Suprapubic skin (tissue), 3 donors: ENCODE data around the gene CARHSP1.

Source experiments
- POLR2A ChIP-seq, 2 donors: fragments of 450-650 bp; IDR thresholded peaks; one replicate each; pipeline ENCODE4 v1.6.1; 2017; ENCODE audit warnings: antibody characterized with exemption in 2 of 2, mild to moderate bottlenecking in 2 of 2, moderate library complexity in 2 of 2
- TF ChIP-seq, protein P1 (sequence below), 2 donors: fragments of 200-600 bp in 1 of 2; fragments of 450-650 bp in 1 of 2; sonication (generic) in 1 of 2; IDR thresholded peaks; one replicate each; pipeline ENCODE4 v1.5.1; 2016 to 2019; ENCODE audit warnings: antibody characterized with exemption in 2 of 2, mild to moderate bottlenecking in 1 of 2, moderate library complexity in 1 of 2

DNA sequence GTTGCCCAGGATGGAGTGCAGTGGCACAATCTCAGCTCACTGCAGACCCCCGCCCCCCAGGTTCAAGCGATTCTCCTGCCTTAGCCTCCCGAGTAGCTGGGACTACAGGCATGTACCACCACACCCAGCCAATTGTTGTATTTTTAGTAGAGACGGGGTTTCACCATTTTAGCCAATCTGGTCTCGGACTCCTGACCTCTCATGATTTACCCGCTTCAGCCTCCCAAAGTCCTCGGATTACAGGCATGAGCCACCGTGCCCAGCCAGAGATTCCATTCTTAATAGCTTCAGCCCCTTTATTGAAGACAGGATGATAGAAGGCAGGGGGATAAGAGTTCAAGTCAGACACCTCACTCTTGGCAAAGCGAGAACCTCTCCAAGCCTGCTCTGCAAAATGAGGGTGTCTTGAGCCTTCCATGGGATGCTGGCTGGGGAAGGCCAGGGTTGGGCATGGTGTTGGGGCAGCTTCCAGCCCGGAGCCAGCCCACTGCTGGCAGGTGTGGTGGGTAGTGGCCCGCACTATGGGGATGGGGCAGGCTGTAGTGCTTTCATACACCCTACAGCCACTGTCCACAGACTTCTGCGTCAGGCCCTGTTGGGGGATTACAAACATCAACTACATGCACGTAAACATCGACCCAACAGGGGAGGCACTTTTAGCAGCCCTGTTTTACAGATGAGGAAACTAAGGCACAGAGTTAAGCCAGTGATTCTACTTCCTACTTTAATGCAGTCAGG, 3.5 kb downstream of the CARHSP1 start:
- TF ChIP-seq, protein P1, sequence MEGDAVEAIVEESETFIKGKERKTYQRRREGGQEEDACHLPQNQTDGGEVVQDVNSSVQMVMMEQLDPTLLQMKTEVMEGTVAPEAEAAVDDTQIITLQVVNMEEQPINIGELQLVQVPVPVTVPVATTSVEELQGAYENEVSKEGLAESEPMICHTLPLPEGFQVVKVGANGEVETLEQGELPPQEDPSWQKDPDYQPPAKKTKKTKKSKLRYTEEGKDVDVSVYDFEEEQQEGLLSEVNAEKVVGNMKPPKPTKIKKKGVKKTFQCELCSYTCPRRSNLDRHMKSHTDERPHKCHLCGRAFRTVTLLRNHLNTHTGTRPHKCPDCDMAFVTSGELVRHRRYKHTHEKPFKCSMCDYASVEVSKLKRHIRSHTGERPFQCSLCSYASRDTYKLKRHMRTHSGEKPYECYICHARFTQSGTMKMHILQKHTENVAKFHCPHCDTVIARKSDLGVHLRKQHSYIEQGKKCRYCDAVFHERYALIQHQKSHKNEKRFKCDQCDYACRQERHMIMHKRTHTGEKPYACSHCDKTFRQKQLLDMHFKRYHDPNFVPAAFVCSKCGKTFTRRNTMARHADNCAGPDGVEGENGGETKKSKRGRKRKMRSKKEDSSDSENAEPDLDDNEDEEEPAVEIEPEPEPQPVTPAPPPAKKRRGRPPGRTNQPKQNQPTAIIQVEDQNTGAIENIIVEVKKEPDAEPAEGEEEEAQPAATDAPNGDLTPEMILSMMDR (IDR thresholded peaks at IDR 0.05) = no peak
- TF ChIP-seq POLR2A (IDR thresholded peaks at IDR 0.05) = no peak
